GM23338 (cell line): Measurements from ENCODE around the gene RSU1. TPM values are rescaled to one million over a fixed set of nuclear protein-coding genes. Genes with fewer than 3 reads are reported as not detected.

Experiments
- ATAC-seq: fragments of 200-7000 bp; cut with Tn5 transposase; 3 replicates; pipeline ENCODE4 v1.9.1; 2020
- DNase-seq: peaks from one replicate; pipeline ENCODE4 v3.0.0-alpha.2; 2015; ENCODE audit warnings: low spot score
- H2AFZ ChIP-seq: fragments of 200-600 bp; sonication (generic); 2 replicates; pipeline ENCODE4 v1.8.0; 2016; ENCODE audit warnings: antibody characterized with exemption, mild to moderate bottlenecking, moderate library complexity
- H3F3A ChIP-seq: fragments of 200-600 bp; sonication (generic); replicated peaks from 2 replicates; pipeline ENCODE4 v1.8.0; 2017; ENCODE audit warnings: antibody characterized with exemption, mixed run types, low read depth
- H3K27ac ChIP-seq: fragments of 200-600 bp; sonication (generic); 2 replicates; pipeline ENCODE4 v1.6.1; 2016; ENCODE audit warnings: low read depth
- H3K27me3 ChIP-seq: fragments of 200-600 bp; sonication (generic); 2 replicates; pipeline ENCODE4 v1.8.0; 2016; ENCODE audit warnings: mild to moderate bottlenecking, mixed run types, moderate library complexity; ENCODE audit not compliant: insufficient read depth
- H3K36me3 ChIP-seq: fragments of 200-600 bp; sonication (generic); 2 replicates; pipeline ENCODE4 v1.8.0; 2016; ENCODE audit warnings: mild to moderate bottlenecking; ENCODE audit not compliant: insufficient read depth
- H3K4me1 ChIP-seq: fragments of 200-600 bp; sonication (generic); 2 replicates; pipeline ENCODE4 v1.8.0; 2016; ENCODE audit warnings: mild to moderate bottlenecking, moderate library complexity; ENCODE audit not compliant: insufficient read depth
- H3K4me2 ChIP-seq: fragments of 200-600 bp; sonication (generic); 2 replicates; pipeline ENCODE4 v1.7.1; 2017; ENCODE audit warnings: mixed run types
- H3K4me3 ChIP-seq: fragments of 200-600 bp; sonication (generic); 2 replicates; pipeline ENCODE4 v1.6.1; 2016; ENCODE audit warnings: mixed run types
- H3K79me2 ChIP-seq: fragments of 200-600 bp; sonication (generic); replicated peaks from 2 replicates; pipeline ENCODE4 v1.8.0; 2017; ENCODE audit warnings: mild to moderate bottlenecking; ENCODE audit not compliant: insufficient read depth
- H3K9me2 ChIP-seq: fragments of 200-600 bp; sonication (generic); 2 replicates; pipeline ENCODE4 v1.8.0; 2017; ENCODE audit not compliant: insufficient read depth
- H4K20me1 ChIP-seq: fragments of 200-600 bp; sonication (generic); replicated peaks from 2 replicates; pipeline ENCODE4 v1.8.0; 2017; ENCODE audit warnings: mild to moderate bottlenecking; ENCODE audit not compliant: insufficient read depth
- H3K27ac Mint-ChIP-seq: 2 replicates; pipeline ENCODE4 v1.8.0; 2020; ENCODE audit warnings: inconsistent platforms, mild to moderate bottlenecking, moderate library complexity, mixed read lengths
- H3K27me3 Mint-ChIP-seq: 3 replicates; pipeline ENCODE4 v1.8.0; 2022; ENCODE audit warnings: low read depth, mild to moderate bottlenecking, moderate library complexity, mixed read lengths, inconsistent platforms; ENCODE audit not compliant: insufficient read depth, poor library complexity
- H3K36me3 Mint-ChIP-seq: 3 replicates; pipeline ENCODE4 v1.8.0; 2021; ENCODE audit warnings: low read depth, mild to moderate bottlenecking, inconsistent platforms, moderate library complexity, mixed read lengths
- H3K4me1 Mint-ChIP-seq: 3 replicates; pipeline ENCODE4 v1.8.0; 2020; ENCODE audit warnings: mild to moderate bottlenecking, inconsistent platforms, mixed read lengths
- H3K4me3 Mint-ChIP-seq: 3 replicates; pipeline ENCODE4 v1.8.0; 2021; ENCODE audit warnings: moderate library complexity, mild to moderate bottlenecking, inconsistent platforms, mixed read lengths
- H3K9me3 Mint-ChIP-seq: 3 replicates; pipeline ENCODE4 v1.8.0; 2020; ENCODE audit warnings: moderate library complexity, mild to moderate bottlenecking, inconsistent platforms, mixed read lengths
- CREB1 ChIP-seq: fragments of 250-450 bp; sonication (Bioruptor Pico); IDR thresholded peaks from 2 replicates; pipeline ENCODE4 v1.5.0; 2020; ENCODE audit warnings: low read depth, mild to moderate bottlenecking, moderate library complexity
- CTCF ChIP-seq, 2 experiments: fragments of 200-600 bp in 1 of 2; sonication (generic) in 1 of 2; conservative IDR thresholded peaks; 2 replicates each; pipeline versions ENCODE4 v1.5.1 to v1.6.1; 2016 to 2017; ENCODE audit warnings: antibody characterized with exemption in 2 of 2, low read depth in 2 of 2, mild to moderate bottlenecking in 2 of 2, moderate library complexity in 1 of 2
- ETS1 ChIP-seq: IDR thresholded peaks from 2 replicates; pipeline ENCODE4 v1.6.1; 2016; ENCODE audit warnings: antibody characterized with exemption
- EZH2 ChIP-seq: fragments of 200-600 bp; sonication (generic); IDR thresholded peaks from one replicate; pipeline ENCODE4 v1.8.0; 2017; ENCODE audit warnings: antibody characterized with exemption, mild to moderate bottlenecking, low read depth; ENCODE audit not compliant: unreplicated experiment
- EZH2phosphoT487 ChIP-seq: fragments of 200-600 bp; sonication (generic); IDR thresholded peaks from one replicate; pipeline ENCODE4 v1.8.1; 2018; ENCODE audit warnings: antibody characterized with exemption; ENCODE audit not compliant: unreplicated experiment
- NANOG ChIP-seq: IDR thresholded peaks from 2 replicates; pipeline ENCODE4 v1.6.1; 2016; ENCODE audit warnings: antibody characterized with exemption, borderline replicate concordance
- STAT1 ChIP-seq: IDR thresholded peaks from one replicate; pipeline ENCODE4 v1.6.1; 2016; ENCODE audit warnings: antibody characterized with exemption; ENCODE audit not compliant: unreplicated experiment
- ZNF114 ChIP-seq: fragments of 250-450 bp; sonication (Bioruptor Pico); IDR thresholded peaks from 2 replicates; pipeline ENCODE4 v1.5.0; 2020; ENCODE audit warnings: mild to moderate bottlenecking, moderate library complexity
- ZNF331 ChIP-seq: fragments of 250-450 bp; sonication (Bioruptor Pico); IDR thresholded peaks from 2 replicates; pipeline ENCODE4 v1.5.0; 2020; ENCODE audit warnings: low read depth, mild to moderate bottlenecking, moderate library complexity
- ZNF462 ChIP-seq: fragments of 250-450 bp; sonication (Bioruptor Pico); IDR thresholded peaks from 2 replicates; pipeline ENCODE4 v1.5.0; 2020; ENCODE audit warnings: mild to moderate bottlenecking, moderate library complexity
- polyA plus RNA-seq: library from polyadenylated mRNA; unstranded; fragments of >200 nt; fragmentation: Nextera tagmentation; extraction: Ambion mirVana; gene quantifications from 2 replicates; pipeline ENCODE4 v1.2.1, GENCODE V29; 2016
- total RNA-seq: library from RNA; depleted of rRNA; stranded (reverse); fragments of >200 nt; shearing (Covaris generic); gene quantifications from 2 replicates; pipeline ENCODE4 v1.2.3, GENCODE V29; 2014

Gene RSU1
- total and polyA plus RNA-seq, 2 experiments from 2014 or later: 62.7 to 96.2 TPM

- Mint-ChIP-seq H3K4me3 (no peak overlapping the region), H3K9me3 (no peaks in the 10 kb centered on the region), H3K27me3 (no peaks in the 10 kb centered on the region), H3K36me3 (peaks cover 15% of the 10 kb centered on the region), H3K4me1 (no peaks in the 10 kb centered on the region), H3K27ac (no peak overlapping the region)
- Histone ChIP-seq H4K20me1 (no peaks in the 10 kb centered on the region), H2AFZ (no peak overlapping the region), H3K4me1 (no peaks in the 10 kb centered on the region), H3K4me2 (no peak overlapping the region), H3F3A (no peaks in the 10 kb centered on the region), H3K27me3 (no peaks in the 10 kb centered on the region), H3K27ac (no peak overlapping the region), H3K79me2 (no peaks in the 10 kb centered on the region; the same call in 1 of the 2 replicates), H3K4me3 (no peak overlapping the region), H3K9me2 (no peaks in the 10 kb centered on the region), H3K36me3 (no peaks in the 10 kb centered on the region)
- no peak for ATAC-seq
- no peak for DNase-seq
- TF ChIP-seq STAT1 (no peak), ETS1 (no peak), ZNF114 (CRISPR knock-in tag) (no peak), ZNF331 (CRISPR knock-in tag) (no peak), CREB1 (no peak)
Measured at GRCh38 chr10:16752099-16752498, 65.1 kb downstream of the RSU1 start.

- Mint-ChIP-seq H3K27me3 (no peaks in the 10 kb centered on the region), H3K4me3 (no peak overlapping the region), H3K27ac (no peak overlapping the region), H3K9me3 (no peaks in the 10 kb centered on the region), H3K36me3 (peaks cover 15% of the 10 kb centered on the region), H3K4me1 (no peaks in the 10 kb centered on the region)
- no peak overlapping the region for H3K27ac ChIP-seq
- H3K79me2 ChIP-seq: no peaks in the 10 kb centered on the region
- H3K36me3 ChIP-seq: no peaks in the 10 kb centered on the region
- no peak overlapping the region for H3K4me2 ChIP-seq
- ATAC-seq (no peak), DNase-seq (no peak)
- H4K20me1 ChIP-seq: no peaks in the 10 kb centered on the region
- no peaks in the 10 kb centered on the region for H3K27me3 ChIP-seq
- H2AFZ ChIP-seq: no peak overlapping the region
- no peaks in the 10 kb centered on the region for H3K4me1 ChIP-seq
- H3F3A ChIP-seq: no peaks in the 10 kb centered on the region
- H3K9me2 ChIP-seq: no peaks in the 10 kb centered on the region
- no peak overlapping the region for H3K4me3 ChIP-seq
- no peak for TF ChIP-seq CREB1
- TF ChIP-seq EZH2: no peak
- no peak for TF ChIP-seq NANOG
- no peak for TF ChIP-seq STAT1
- TF ChIP-seq ZNF462: no peak
- no peak for TF ChIP-seq EZH2phosphoT487
- no peak for TF ChIP-seq ZNF114 (CRISPR knock-in tag)
- no peak for TF ChIP-seq CTCF (conservative IDR thresholded peaks at IDR 0.05; ENCODE audit: low read depth in 2 of 2)
Measured at GRCh38 chr10:16751244-16751643, 66.0 kb downstream of the RSU1 start.
